ENCODE measurements around the gene UBR1. TPM values are rescaled to one million over a fixed set of nuclear protein-coding genes. Genes with fewer than 3 reads are reported as not detected.

Gene UBR1
- total RNA-seq, 2 donors from 2014 or later, result 27.2 to 28.0 TPM

DNA sequence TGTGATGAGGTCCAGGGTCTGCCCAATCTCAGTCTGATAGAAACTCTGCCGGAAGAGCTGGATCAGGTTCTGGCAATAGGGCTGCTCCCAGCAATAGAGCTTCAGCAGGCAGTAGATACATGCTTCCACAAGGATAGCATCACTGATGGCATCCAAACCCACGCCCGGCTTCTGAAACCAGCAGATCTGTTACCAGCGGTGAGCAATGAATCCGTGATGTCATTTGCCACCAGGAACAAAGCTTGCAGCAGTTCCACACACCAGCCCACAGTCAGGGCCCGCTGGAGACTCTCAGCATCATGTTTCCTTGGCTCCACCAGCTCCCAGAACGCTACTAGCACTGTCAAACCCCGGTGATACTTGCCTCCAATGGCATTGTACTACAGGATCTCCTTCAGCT is 166.0 kb downstream of the UBR1 start:
- H3K9me3 ChIP-seq, result no peaks in the 10 kb centered on the region
- intact Hi-C loops (cut with DNase I), result no loop called here
- H3K4me1 ChIP-seq (replicated peaks), result no peaks in the 10 kb centered on the region
- H3K36me3 ChIP-seq, result no peaks in the 10 kb centered on the region
- DNase-seq (ENCODE audit: low spot score), result no peak
- H3K27me3 ChIP-seq (replicated peaks; ENCODE audit: insufficient read depth), result no peaks in the 10 kb centered on the region
- no peak overlapping the region for H3K4me3 ChIP-seq
- 92% methylated on average over 8 of the region's 8 CpGs for WGBS
- TF ChIP-seq POLR2A (IDR thresholded peaks at IDR 0.05) (no peak), POLR2AphosphoS5 (IDR thresholded peaks at IDR 0.05) (no peak)
- TF ChIP-seq, protein P1, sequence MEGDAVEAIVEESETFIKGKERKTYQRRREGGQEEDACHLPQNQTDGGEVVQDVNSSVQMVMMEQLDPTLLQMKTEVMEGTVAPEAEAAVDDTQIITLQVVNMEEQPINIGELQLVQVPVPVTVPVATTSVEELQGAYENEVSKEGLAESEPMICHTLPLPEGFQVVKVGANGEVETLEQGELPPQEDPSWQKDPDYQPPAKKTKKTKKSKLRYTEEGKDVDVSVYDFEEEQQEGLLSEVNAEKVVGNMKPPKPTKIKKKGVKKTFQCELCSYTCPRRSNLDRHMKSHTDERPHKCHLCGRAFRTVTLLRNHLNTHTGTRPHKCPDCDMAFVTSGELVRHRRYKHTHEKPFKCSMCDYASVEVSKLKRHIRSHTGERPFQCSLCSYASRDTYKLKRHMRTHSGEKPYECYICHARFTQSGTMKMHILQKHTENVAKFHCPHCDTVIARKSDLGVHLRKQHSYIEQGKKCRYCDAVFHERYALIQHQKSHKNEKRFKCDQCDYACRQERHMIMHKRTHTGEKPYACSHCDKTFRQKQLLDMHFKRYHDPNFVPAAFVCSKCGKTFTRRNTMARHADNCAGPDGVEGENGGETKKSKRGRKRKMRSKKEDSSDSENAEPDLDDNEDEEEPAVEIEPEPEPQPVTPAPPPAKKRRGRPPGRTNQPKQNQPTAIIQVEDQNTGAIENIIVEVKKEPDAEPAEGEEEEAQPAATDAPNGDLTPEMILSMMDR (IDR thresholded peaks at IDR 0.05), result no peak
- no peak overlapping the region for H3K27ac ChIP-seq

DNA sequence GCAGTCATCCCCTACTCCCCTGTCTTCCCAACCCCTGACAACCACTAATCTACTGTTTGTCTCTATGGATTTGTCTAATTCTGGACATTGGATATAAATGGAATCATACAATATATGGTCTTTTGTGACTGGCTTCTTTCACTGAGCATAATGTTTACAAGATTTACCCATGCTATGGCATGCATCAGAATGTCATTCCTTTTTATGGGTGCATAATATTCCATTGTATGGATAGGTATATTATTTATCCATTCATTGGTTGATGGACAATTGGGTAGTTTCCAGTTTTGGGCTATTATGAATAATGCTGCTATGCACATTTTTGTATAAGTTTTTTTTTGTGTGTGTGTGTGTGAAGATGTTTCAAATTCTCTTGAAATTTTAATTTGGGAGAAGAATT is 168.7 kb downstream of the UBR1 start:
- no peak for DNase-seq (ENCODE audit: low spot score)
- no peak overlapping the region for H3K27ac ChIP-seq
- TF ChIP-seq, protein P1 (IDR thresholded peaks at IDR 0.05), result no peak
- TF ChIP-seq POLR2A (IDR thresholded peaks at IDR 0.05) (no peak), POLR2AphosphoS5 (IDR thresholded peaks at IDR 0.05) (no peak)
- H3K9me3 ChIP-seq, result no peaks in the 10 kb centered on the region
- no peaks in the 10 kb centered on the region for H3K4me1 ChIP-seq (replicated peaks)
- no peaks in the 10 kb centered on the region for H3K36me3 ChIP-seq
- H3K4me3 ChIP-seq, result no peak overlapping the region
- intact Hi-C loops (cut with DNase I), result no loop called here
- H3K27me3 ChIP-seq (replicated peaks; ENCODE audit: insufficient read depth), result no peaks in the 10 kb centered on the region

DNA sequence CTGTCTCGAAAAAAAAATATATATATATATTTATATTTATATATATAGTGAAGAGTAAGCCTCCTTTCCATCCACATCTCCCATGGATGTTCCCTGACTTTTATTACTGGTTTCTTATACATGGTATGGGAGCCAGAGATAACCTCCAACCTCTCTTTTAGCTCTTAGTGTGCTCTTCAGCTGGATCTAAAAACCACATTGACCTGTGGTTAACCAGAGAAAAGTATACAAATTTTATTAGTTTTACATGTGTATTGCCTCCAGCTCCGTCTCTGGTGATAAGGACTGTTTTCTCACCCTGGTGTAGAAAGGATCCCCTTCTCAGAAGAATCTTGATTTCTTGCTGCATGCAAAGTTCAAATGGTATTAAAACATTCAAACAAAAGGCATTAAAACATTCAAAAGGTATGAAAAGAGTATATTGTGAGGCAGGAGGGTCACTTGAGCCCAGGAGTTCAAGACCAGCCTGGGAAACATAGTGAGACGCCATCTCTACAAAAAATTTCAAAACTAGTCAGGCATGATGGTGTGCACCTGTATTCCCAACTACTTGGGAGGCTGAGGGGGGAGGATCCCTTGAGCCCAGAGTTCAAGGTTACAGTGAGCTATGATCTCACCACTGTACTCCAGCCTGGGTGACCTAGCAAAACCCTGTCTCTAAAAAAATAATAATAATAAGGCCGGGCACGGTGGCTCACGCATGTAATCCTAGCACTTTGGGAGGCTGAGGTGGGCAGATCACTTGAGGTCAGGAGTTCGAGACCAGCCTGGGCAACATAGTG is 171.8 kb downstream of the UBR1 start:
- H3K4me3 ChIP-seq, result no peak overlapping the region
- no peaks in the 10 kb centered on the region for H3K9me3 ChIP-seq
- no peaks in the 10 kb centered on the region for H3K4me1 ChIP-seq (replicated peaks)
- no peaks in the 10 kb centered on the region for H3K36me3 ChIP-seq
- H3K27me3 ChIP-seq (replicated peaks; ENCODE audit: insufficient read depth), result no peaks in the 10 kb centered on the region
- H3K27ac ChIP-seq, result no peak overlapping the region
- DNase-seq (ENCODE audit: low spot score), result no peak
- TF ChIP-seq POLR2AphosphoS5 (IDR thresholded peaks at IDR 0.05) (no peak), POLR2A (IDR thresholded peaks at IDR 0.05) (no peak)
- TF ChIP-seq, protein P1 (IDR thresholded peaks at IDR 0.05), result no peak
- WGBS, result 72% methylated on average over 7 of the region's 7 CpGs
- intact Hi-C loops (cut with DNase I), result no loop called here

GRCh38 chr15:42932833-42933515 is 172.9 kb downstream of the UBR1 start:
- TF ChIP-seq POLR2AphosphoS5 (IDR thresholded peaks at IDR 0.05) (no peak), POLR2A (IDR thresholded peaks at IDR 0.05) (no peak)
- TF ChIP-seq, protein P1 (IDR thresholded peaks at IDR 0.05), result no peak
- Histone ChIP-seq H3K27ac (no peak overlapping the region), H3K4me1 (replicated peaks) (no peaks in the 10 kb centered on the region), H3K36me3 (no peaks in the 10 kb centered on the region), H3K27me3 (replicated peaks; ENCODE audit: insufficient read depth) (no peaks in the 10 kb centered on the region), H3K4me3 (no peak overlapping the region), H3K9me3 (no peaks in the 10 kb centered on the region)
- 93% methylated on average over 2 of the region's 2 CpGs for WGBS
- no peak for DNase-seq (ENCODE audit: low spot score)
- intact Hi-C loops (cut with DNase I), result no loop called here

Data from prostate gland (tissue), 2 donors.